IMR-90 (cell line): Measurements from ENCODE around the gene TAGLN2. TPM values are rescaled to one million over a fixed set of nuclear protein-coding genes. Genes with fewer than 3 reads are reported as not detected.

Source experiments
- ATAC-seq: fragments of 200-7000 bp; cut with Tn5 transposase; 2 replicates; pipeline ENCODE4 v1.9.1; 2020; ENCODE audit warnings: low read depth, mild to moderate bottlenecking, moderate library complexity
- BruUV-seq: library from RNA; stranded (reverse); fragments of 400-500 nt; replicated peaks from 2 replicates; lab custom pipeline; 2021; lab: Mats Ljungman, UMichigan
- CTCF ChIA-PET: fragments of 300-600 bp; formaldehyde crosslinking; extraction: SDS; loops from one replicate; lab custom pipeline; 2021; ENCODE audit warnings: antibody characterized with exemption; lab: Yijun Ruan, JAX
- POLR2A ChIA-PET: fragments of 300-600 bp; sonication (Branson Sonifier 250); formaldehyde crosslinking; loops from one replicate; lab custom pipeline; 2022; ENCODE audit warnings: antibody characterized with exemption; ENCODE audit not compliant: unreplicated experiment; lab: Charles Lee
- DNase-seq: peaks from one replicate; pipeline ENCODE4 v3.0.0; 2013
- H2AFZ ChIP-seq: replicated peaks from 2 replicates; pipeline ENCODE3; 2013; ENCODE audit warnings: low read length, mild to moderate bottlenecking; ENCODE audit not compliant: poor library complexity
- H2AK5ac ChIP-seq: 2 replicates; pipeline ENCODE4 v1.6.1; 2013; ENCODE audit warnings: low read depth, low read length, inconsistent platforms
- H2AK9ac ChIP-seq: replicated peaks from 2 replicates; pipeline ENCODE3; 2013; ENCODE audit warnings: mild to moderate bottlenecking, low read depth, low read length, moderate library complexity; ENCODE audit not compliant: poor library complexity
- H2BK120ac ChIP-seq: 2 replicates; pipeline ENCODE4 v1.6.1; 2013; ENCODE audit warnings: low read depth, low read length, inconsistent platforms
- H2BK15ac ChIP-seq: 3 replicates; pipeline ENCODE4 v1.6.1; 2013; ENCODE audit warnings: low read depth, low read length, inconsistent platforms
- H2BK20ac ChIP-seq: 2 replicates; pipeline ENCODE4 v1.6.1; 2013; ENCODE audit warnings: low read depth, mild to moderate bottlenecking, inconsistent platforms, low read length, moderate library complexity
- H2BK5ac ChIP-seq: 2 replicates; pipeline ENCODE4 v1.6.1; 2013; ENCODE audit warnings: mild to moderate bottlenecking, low read depth, low read length, inconsistent platforms; ENCODE audit not compliant: poor library complexity, severe bottlenecking
- H3K14ac ChIP-seq: replicated peaks from 2 replicates; pipeline ENCODE4 v1.6.1; 2013; ENCODE audit warnings: low read depth, low read length, inconsistent platforms
- H3K18ac ChIP-seq: 2 replicates; pipeline ENCODE4 v1.6.1; 2013; ENCODE audit warnings: low read depth, low read length, control low read depth
- H3K23ac ChIP-seq: 2 replicates; pipeline ENCODE4 v1.6.1; 2013; ENCODE audit warnings: low read depth, low read length, inconsistent platforms
- H3K27ac ChIP-seq: 2 replicates; pipeline ENCODE4 v1.5.1; 2013; ENCODE audit warnings: mild to moderate bottlenecking, control low read depth, low read length; ENCODE audit not compliant: insufficient read depth
- H3K27me3 ChIP-seq: 2 replicates; pipeline ENCODE4 v1.6.1; 2013; ENCODE audit warnings: low read length; ENCODE audit not compliant: control insufficient read depth, insufficient read depth
- H3K36me3 ChIP-seq: 2 replicates; pipeline ENCODE4 v1.6.1; 2013; ENCODE audit warnings: low read length, mixed read lengths; ENCODE audit not compliant: control insufficient read depth, insufficient read depth
- H3K4ac ChIP-seq: 2 replicates; pipeline ENCODE4 v1.6.1; 2013; ENCODE audit warnings: low read depth, low read length, inconsistent platforms
- H3K4me1 ChIP-seq: 2 replicates; pipeline ENCODE4 v1.6.1; 2013; ENCODE audit warnings: low read length, mixed read lengths; ENCODE audit not compliant: control insufficient read depth, insufficient read depth
- H3K4me2 ChIP-seq: 2 replicates; pipeline ENCODE4 v1.6.1; 2013; ENCODE audit warnings: low read depth, mild to moderate bottlenecking, control low read depth, low read length, moderate library complexity
- H3K4me3 ChIP-seq: 2 replicates; pipeline ENCODE4 v1.5.1; 2013; ENCODE audit warnings: low read depth, mild to moderate bottlenecking, control low read depth, low read length, moderate library complexity; ENCODE audit not compliant: insufficient read depth
- H3K56ac ChIP-seq: 2 replicates; pipeline ENCODE4 v1.6.1; 2013; ENCODE audit warnings: low read length, inconsistent platforms; ENCODE audit not compliant: insufficient read depth; ENCODE audit errors: extremely low read depth
- H3K79me1 ChIP-seq, 2 experiments: 2 replicates each; pipeline ENCODE4 v1.6.1; 2013; ENCODE audit warnings: low read length in 2 of 2, inconsistent platforms in 1 of 2, low read depth in 1 of 2
- H3K9ac ChIP-seq: 2 replicates; pipeline ENCODE4 v1.6.1; 2013; ENCODE audit warnings: low read depth, low read length, control low read depth
- H3K9me1 ChIP-seq: 2 replicates; pipeline ENCODE4 v1.6.1; 2013; ENCODE audit warnings: low read length, inconsistent platforms; ENCODE audit not compliant: insufficient read depth
- H3K9me3 ChIP-seq: 2 replicates; pipeline ENCODE4 v1.6.1; 2013; ENCODE audit warnings: low read length; ENCODE audit not compliant: control insufficient read depth, insufficient read depth
- H4K20me1 ChIP-seq: 2 replicates; pipeline ENCODE4 v1.6.1; 2013; ENCODE audit warnings: low read length, inconsistent platforms; ENCODE audit not compliant: insufficient read depth
- H4K5ac ChIP-seq: 2 replicates; pipeline ENCODE4 v1.6.1; 2013; ENCODE audit warnings: mild to moderate bottlenecking, low read depth, low read length, control low read depth
- H4K8ac ChIP-seq, 2 experiments: 2 replicates each; pipeline ENCODE4 v1.6.1; 2013; ENCODE audit warnings: low read depth in 2 of 2, low read length in 2 of 2, control low read depth in 1 of 2, inconsistent platforms in 1 of 2
- H4K91ac ChIP-seq: 2 replicates; pipeline ENCODE4 v1.6.1; 2013; ENCODE audit warnings: low read depth, low read length, inconsistent platforms; ENCODE audit not compliant: insufficient read depth
- BHLHE40 ChIP-seq: fragments of 150-350 bp; IDR thresholded peaks from 2 replicates; pipeline ENCODE4 v1.6.1; 2016; ENCODE audit warnings: mild to moderate bottlenecking, low read depth, low read length
- CEBPB ChIP-seq: IDR thresholded peaks from 2 replicates; pipeline ENCODE4 v1.6.1; 2012; ENCODE audit warnings: low read depth, low read length, improper control_type of control experiment
- CHD1 ChIP-seq: IDR thresholded peaks from 2 replicates; pipeline ENCODE4 v1.6.1; 2012; ENCODE audit warnings: low read depth, low read length, improper control_type of control experiment
- CTCF ChIP-seq: conservative IDR thresholded peaks from 2 replicates; pipeline ENCODE4 v1.5.1; 2012; ENCODE audit warnings: mild to moderate bottlenecking, low read depth, low read length, improper control_type of control experiment
- MAFK ChIP-seq: IDR thresholded peaks from 2 replicates; pipeline ENCODE4 v1.6.1; 2012; ENCODE audit warnings: low read depth, low read length, improper control_type of control experiment
- MAZ ChIP-seq: IDR thresholded peaks from 2 replicates; pipeline ENCODE4 v1.6.1; 2012; ENCODE audit warnings: low read depth, mild to moderate bottlenecking, low read length, improper control_type of control experiment, moderate library complexity, borderline replicate concordance
- MXI1 ChIP-seq: IDR thresholded peaks from 2 replicates; pipeline ENCODE4 v1.6.1; 2012; ENCODE audit warnings: low read depth, mild to moderate bottlenecking, low read length, moderate library complexity, borderline replicate concordance
- NFE2L2 ChIP-seq: fragments of 150-350 bp; IDR thresholded peaks from 2 replicates; pipeline ENCODE4 v1.6.1; 2016; ENCODE audit warnings: low read depth, mild to moderate bottlenecking, low read length
- POLR2A ChIP-seq: IDR thresholded peaks from 2 replicates; pipeline ENCODE4 v1.6.1; 2012; ENCODE audit warnings: mild to moderate bottlenecking, low read depth, low read length
- RAD21 ChIP-seq: IDR thresholded peaks from 2 replicates; pipeline ENCODE4 v1.6.1; 2012; ENCODE audit warnings: low read length, improper control_type of control experiment
- SMC3 ChIP-seq: fragments of 150-350 bp; IDR thresholded peaks from 2 replicates; pipeline ENCODE4 v1.6.1; 2016; ENCODE audit warnings: low read depth, mild to moderate bottlenecking, antibody characterized with exemption, low read length, moderate library complexity
- WGBS, 2 experiments: methylation state at CpG; one replicate each; pipeline versions ENCODE4 v1.1.5 to v1.1.7; 2013; ENCODE audit warnings: missing lambda C conversion rate in 2 of 2; ENCODE audit not compliant: insufficient read length in 1 of 2; ENCODE audit errors: extremely low coverage in 2 of 2; 5-methylcytosine and 5-hydroxymethylcytosine counted together
- dilution Hi-C: fragments of 300-500 bp; cut with HindIII; formaldehyde crosslinking; loops from one replicate; pipeline ENCODE4 v1.14.3; 2018; ENCODE audit warnings: low sequenced_read_pairs; ENCODE audit not compliant: unreplicated experiment
- in situ Hi-C: fragments of 300-500 bp; cut with MboI; formaldehyde crosslinking; loops from 3 replicates; pipeline ENCODE4 v1.14.3; 2019; ENCODE audit warnings: low sequenced_read_pairs, inconsistent platforms, mixed read lengths
- intact Hi-C: fragments of 100-400 bp; cut with micrococcal nuclease; formaldehyde crosslinking; loops from 2 replicates; pipeline ENCODE4 v1.10.0; 2022
- polyA plus RNA-seq, 3 experiments: library from polyadenylated mRNA; depleted of rRNA; stranded (reverse); fragments of >200 nt; gene quantifications; 2 replicates each; pipeline ENCODE4 v1.2.3, GENCODE V29; 2012; ENCODE audit warnings: low replicate concordance in 1 of 3
- total RNA-seq: library from RNA; depleted of rRNA; stranded (reverse); fragments of >200 nt; gene quantifications from 2 replicates; pipeline ENCODE4 v1.2.3, GENCODE V29; 2012
- TF ChIP-seq, protein P1 (sequence below): fragments of 150-350 bp; IDR thresholded peaks from 2 replicates; pipeline ENCODE4 v1.6.1; 2016; ENCODE audit warnings: low read depth, mild to moderate bottlenecking, low read length, moderate library complexity, borderline replicate concordance
- TF ChIP-seq, protein P2 (sequence below): fragments of 150-350 bp; IDR thresholded peaks from 2 replicates; pipeline ENCODE4 v1.6.1; 2017; ENCODE audit warnings: mild to moderate bottlenecking, antibody characterized with exemption, low read length, low read depth

Gene TAGLN2
- total and polyA plus RNA-seq, 2 of the 4 experiments (the other 2 are of a cell fraction), result 440 to 634 TPM

DNA sequence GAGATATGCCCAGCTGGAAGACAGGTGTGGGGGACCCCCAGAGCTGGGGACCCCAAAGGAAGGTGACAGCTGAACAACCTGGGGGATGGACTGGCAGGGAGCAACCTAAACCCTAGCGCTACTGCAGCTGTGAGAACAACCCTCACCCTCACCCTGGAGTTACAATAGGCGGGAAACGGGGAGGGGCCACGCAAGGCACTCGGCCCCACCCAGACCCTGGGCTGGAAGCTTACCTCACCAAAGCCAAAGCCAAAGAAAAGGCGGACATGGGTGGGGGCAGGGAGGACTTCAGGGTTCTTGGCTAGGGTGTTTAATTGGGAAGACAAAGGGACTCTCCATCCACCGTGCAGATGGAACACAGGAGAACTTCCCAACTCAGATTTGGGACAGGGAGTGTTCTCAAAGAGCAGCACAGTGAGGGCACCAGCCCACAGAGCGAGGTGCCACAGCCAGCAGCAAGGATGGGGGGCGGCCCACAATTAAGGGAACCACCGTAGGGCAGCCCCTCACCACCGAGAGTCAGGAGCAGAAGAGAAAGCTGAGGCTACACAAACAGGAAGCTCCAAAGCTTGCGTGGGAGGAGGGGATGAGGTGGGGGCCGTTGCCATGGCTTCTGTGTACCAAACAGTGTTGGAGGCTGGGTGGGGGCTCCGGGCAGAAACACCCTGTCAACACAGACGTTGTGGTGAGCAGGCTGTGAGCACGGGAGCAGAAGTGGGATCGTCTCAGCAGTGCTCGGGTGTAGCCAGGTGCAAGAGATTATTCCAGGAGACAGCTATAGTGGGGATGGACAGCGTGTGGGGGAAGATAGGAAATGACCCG lies 1.9 kb downstream of the TAGLN2 start:
- Histone ChIP-seq H3K36me3 (peaks cover 25% of the 10 kb centered on the region), H3K23ac (peak overlapping the region; percentile 91), H4K5ac (peak overlapping the region; percentile 80), H3K4me3 (peak overlapping the region; percentile 83), H3K9me3 (no peaks in the 10 kb centered on the region), H2AFZ (peak overlapping the region; percentile 54), H3K4me1 (peaks cover 19% of the 10 kb centered on the region), H3K27ac (peak overlapping the region; percentile 86), H4K91ac (peak overlapping the region; percentile 96), H2BK120ac (peak overlapping the region; percentile 94), H2BK5ac (peak overlapping the region; percentile 78), H3K14ac (peak overlapping the region; percentile 87), H3K4me2 (peak overlapping the region; percentile 91), H3K9ac (peak overlapping the region; percentile 77), H3K79me1 (peaks cover 5 to 58% of the 10 kb centered on the region in 2 experiments; a peak in 3 of 4 replicates), H3K27me3 (no peaks in the 10 kb centered on the region), H2BK15ac (peak overlapping the region; percentile 33; the same call in 2 of the 3 replicates), H3K4ac (peak overlapping the region; percentile 95), H2AK9ac (peak overlapping the region; percentile 100), H4K8ac (peak overlapping the region; percentile 80 to 85), H2AK5ac (peak overlapping the region; percentile 75), H4K20me1 (peaks cover 55% of the 10 kb centered on the region), H3K56ac (peak overlapping the region; percentile 90), H3K18ac (peak overlapping the region; percentile 84), H3K9me1 (peaks cover 27% of the 10 kb centered on the region), H2BK20ac (peak overlapping the region; percentile 64)
- 0% methylated on average over 7 of the region's 20 CpGs; no CpG with 5 or more reads in 1 of the 2 experiments for WGBS, 2 experiments
- peak; percentile 22 for ATAC-seq
- intact Hi-C loops (loop anchor here (2.0 to 10.0 kb wide), 3 partner anchors 33 to 291 kb away; no protein-coding TSS in a partner anchor), in situ Hi-C loops (no loop called here), dilution Hi-C loops (no loop called here)
- BruUV-seq, result TSS peak; percentile 28
- CTCF ChIA-PET, result interaction anchor here (0.6 to 1.1 kb wide), 3 partner anchors 34 to 1067 kb away, joined by 3 read pairs; no protein-coding TSS in a partner anchor
- peak; percentile 83 for DNase-seq
- POLR2A ChIA-PET, result interaction anchor here (0.7 kb wide), 1 partner anchor 164 kb away, joined by 3 read pairs; no protein-coding TSS in a partner anchor
- TF ChIP-seq MAFK, result no peak
- TF ChIP-seq CTCF, result no peak
- TF ChIP-seq CEBPB, result no peak
- no peak for TF ChIP-seq SMC3
- TF ChIP-seq, protein P1, sequence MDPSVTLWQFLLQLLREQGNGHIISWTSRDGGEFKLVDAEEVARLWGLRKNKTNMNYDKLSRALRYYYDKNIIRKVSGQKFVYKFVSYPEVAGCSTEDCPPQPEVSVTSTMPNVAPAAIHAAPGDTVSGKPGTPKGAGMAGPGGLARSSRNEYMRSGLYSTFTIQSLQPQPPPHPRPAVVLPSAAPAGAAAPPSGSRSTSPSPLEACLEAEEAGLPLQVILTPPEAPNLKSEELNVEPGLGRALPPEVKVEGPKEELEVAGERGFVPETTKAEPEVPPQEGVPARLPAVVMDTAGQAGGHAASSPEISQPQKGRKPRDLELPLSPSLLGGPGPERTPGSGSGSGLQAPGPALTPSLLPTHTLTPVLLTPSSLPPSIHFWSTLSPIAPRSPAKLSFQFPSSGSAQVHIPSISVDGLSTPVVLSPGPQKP, result no peak
- TF ChIP-seq MAZ, result peak; percentile 99
- peak; percentile 89 for TF ChIP-seq BHLHE40
- peak; percentile 81 for TF ChIP-seq POLR2A
- TF ChIP-seq MXI1, result no peak
- TF ChIP-seq NFE2L2, result 0 out of 2 replicates have a peak, but pooled peaks have one; percentile 4
- TF ChIP-seq, protein P2, sequence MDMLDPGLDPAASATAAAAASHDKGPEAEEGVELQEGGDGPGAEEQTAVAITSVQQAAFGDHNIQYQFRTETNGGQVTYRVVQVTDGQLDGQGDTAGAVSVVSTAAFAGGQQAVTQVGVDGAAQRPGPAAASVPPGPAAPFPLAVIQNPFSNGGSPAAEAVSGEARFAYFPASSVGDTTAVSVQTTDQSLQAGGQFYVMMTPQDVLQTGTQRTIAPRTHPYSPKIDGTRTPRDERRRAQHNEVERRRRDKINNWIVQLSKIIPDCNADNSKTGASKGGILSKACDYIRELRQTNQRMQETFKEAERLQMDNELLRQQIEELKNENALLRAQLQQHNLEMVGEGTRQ, result peak; percentile 12; the same call in 1 of the 2 replicates
- no peak; the same call in 1 of the 2 replicates for TF ChIP-seq RAD21
- TF ChIP-seq CHD1, result no peak
